IMR-90 (cell line): Measurements from ENCODE around the gene NDUFB3.

Experiments
- CTCF ChIP-seq: conservative IDR thresholded peaks from 2 replicates; pipeline ENCODE4 v1.5.1; 2012; ENCODE audit warnings: mild to moderate bottlenecking, low read depth, low read length, improper control_type of control experiment
- MXI1 ChIP-seq: IDR thresholded peaks from 2 replicates; pipeline ENCODE4 v1.6.1; 2012; ENCODE audit warnings: low read depth, mild to moderate bottlenecking, low read length, moderate library complexity, borderline replicate concordance

- no peak for TF ChIP-seq CTCF
- TF ChIP-seq MXI1: no peak
Measured at GRCh38 chr2:201084863-201085262, 13.1 kb downstream of the NDUFB3 start.
